Neural progenitor cell (in vitro differentiated cells): Measurements from ENCODE around the gene PDCD4. TPM values are rescaled to one million over a fixed set of nuclear protein-coding genes. Genes with fewer than 3 reads are reported as not detected.

Experiments
- DNase-seq: peaks from one replicate; pipeline ENCODE4 v3.0.0-alpha.2; 2016; ENCODE audit warnings: low spot score
- H2AFZ ChIP-seq: fragments of 200-600 bp; sonication (generic); replicated peaks from 2 replicates; pipeline ENCODE4 v1.6.1; 2016; ENCODE audit warnings: antibody characterized with exemption
- H3F3A ChIP-seq: fragments of 200-600 bp; sonication (generic); 2 replicates; pipeline ENCODE4 v1.6.1; 2016; ENCODE audit warnings: antibody characterized with exemption, low read depth
- H3K27ac ChIP-seq: fragments of 200-600 bp; sonication (generic); 2 replicates; pipeline ENCODE4 v1.5.1; 2016; ENCODE audit warnings: mild to moderate bottlenecking
- H3K27me3 ChIP-seq: fragments of 200-600 bp; sonication (generic); 2 replicates; pipeline ENCODE4 v1.6.1; 2016; ENCODE audit warnings: mild to moderate bottlenecking, moderate library complexity
- H3K36me3 ChIP-seq: fragments of 200-600 bp; sonication (generic); 2 replicates; pipeline ENCODE4 v1.5.1; 2016
- H3K4me1 ChIP-seq: fragments of 200-600 bp; sonication (generic); 2 replicates; pipeline ENCODE4 v1.6.1; 2016; ENCODE audit warnings: mixed run types
- H3K4me2 ChIP-seq: fragments of 200-600 bp; sonication (generic); 2 replicates; pipeline ENCODE4 v1.6.1; 2016
- H3K4me3 ChIP-seq: fragments of 200-600 bp; sonication (generic); 2 replicates; pipeline ENCODE4 v1.5.1; 2016
- H3K79me2 ChIP-seq: fragments of 200-600 bp; sonication (generic); 2 replicates; pipeline ENCODE4 v1.6.1; 2016; ENCODE audit warnings: low read depth
- H3K9ac ChIP-seq: fragments of 200-600 bp; sonication (generic); 2 replicates; pipeline ENCODE4 v1.6.1; 2016
- H3K9me3 ChIP-seq: fragments of 200-600 bp; sonication (generic); 2 replicates; pipeline ENCODE4 v1.5.1; 2016; ENCODE audit warnings: low read depth
- H4K20me1 ChIP-seq: fragments of 200-600 bp; sonication (generic); 2 replicates; pipeline ENCODE4 v1.6.1; 2016; ENCODE audit warnings: low read depth
- H3K27ac Mint-ChIP-seq: 3 replicates; pipeline ENCODE4 v1.8.0; 2021; ENCODE audit warnings: mixed read lengths
- H3K27me3 Mint-ChIP-seq: 2 replicates; pipeline ENCODE4 v1.8.0; 2022; ENCODE audit warnings: low read depth, mild to moderate bottlenecking, inconsistent platforms, moderate library complexity, mixed read lengths; ENCODE audit not compliant: insufficient read depth
- H3K36me3 Mint-ChIP-seq: 3 replicates; pipeline ENCODE4 v1.8.0; 2021; ENCODE audit warnings: mixed read lengths
- H3K4me1 Mint-ChIP-seq: 3 replicates; pipeline ENCODE4 v1.8.0; 2021; ENCODE audit warnings: mixed read lengths
- H3K4me3 Mint-ChIP-seq: 3 replicates; pipeline ENCODE4 v1.8.0; 2021; ENCODE audit warnings: mild to moderate bottlenecking, moderate library complexity, mixed read lengths
- H3K9me3 Mint-ChIP-seq: 3 replicates; pipeline ENCODE4 v1.8.0; 2020; ENCODE audit warnings: mixed read lengths
- CTCF ChIP-seq: fragments of 200-600 bp; sonication (generic); IDR thresholded peaks from 2 replicates; pipeline ENCODE4 v1.5.1; 2017; ENCODE audit warnings: antibody characterized with exemption, mild to moderate bottlenecking
- EZH2 ChIP-seq: fragments of 200-600 bp; sonication (generic); IDR thresholded peaks from 2 replicates; pipeline ENCODE4 v1.6.1; 2017; ENCODE audit warnings: antibody characterized with exemption, mild to moderate bottlenecking, moderate library complexity
- EZH2phosphoT487 ChIP-seq: fragments of 200-600 bp; sonication (generic); IDR thresholded peaks from 2 replicates; pipeline ENCODE4 v1.6.1; 2017; ENCODE audit warnings: antibody characterized with exemption
- total RNA-seq: library from RNA; depleted of rRNA; stranded (reverse); fragments of >200 nt; gene quantifications from 2 replicates; pipeline ENCODE4 v1.2.3, GENCODE V29; 2015; ENCODE audit warnings: low replicate concordance

Gene PDCD4
- total RNA-seq, 1 donor from 2014 or later = 106 TPM

- no peak overlapping the region for H3K27ac Mint-ChIP-seq
- H3F3A ChIP-seq = no peaks in the 10 kb centered on the region
- no peak for TF ChIP-seq EZH2phosphoT487
- TF ChIP-seq EZH2 = no peak
- no peak for TF ChIP-seq CTCF
- no peaks in the 10 kb centered on the region for H3K9me3 ChIP-seq
- no peak overlapping the region for H3K4me3 Mint-ChIP-seq
- no peak overlapping the region for H2AFZ ChIP-seq
- no peaks in the 10 kb centered on the region for H4K20me1 ChIP-seq
- no peak overlapping the region for H3K9ac ChIP-seq
- no peak overlapping the region for H3K4me2 ChIP-seq
- H3K79me2 ChIP-seq = no peaks in the 10 kb centered on the region
- no peak overlapping the region for H3K4me3 ChIP-seq
- H3K27ac ChIP-seq = no peak overlapping the region
- peaks cover 4% of the 10 kb centered on the region for H3K27me3 Mint-ChIP-seq
- DNase-seq = no peak
- H3K9me3 Mint-ChIP-seq = no peaks in the 10 kb centered on the region
- no peaks in the 10 kb centered on the region for H3K27me3 ChIP-seq
- H3K4me1 ChIP-seq = peaks cover 23% of the 10 kb centered on the region
- H3K4me1 Mint-ChIP-seq = peaks cover 50% of the 10 kb centered on the region
- no peaks in the 10 kb centered on the region for H3K36me3 ChIP-seq
- no peaks in the 10 kb centered on the region for H3K36me3 Mint-ChIP-seq
These were observed 31.4 kb upstream of the PDCD4 start for GRCh38 chr10:110840225-110840922.

GRCh38 chr10:110840923-110841428 lies 30.8 kb upstream of the PDCD4 start:
- no peak overlapping the region for H3K9ac ChIP-seq
- H3K9me3 Mint-ChIP-seq = no peaks in the 10 kb centered on the region
- H3K27me3 Mint-ChIP-seq = peaks cover 4% of the 10 kb centered on the region
- H3K79me2 ChIP-seq = no peaks in the 10 kb centered on the region
- H4K20me1 ChIP-seq = no peaks in the 10 kb centered on the region
- no peaks in the 10 kb centered on the region for H3K36me3 ChIP-seq
- no peak overlapping the region for H3K27ac Mint-ChIP-seq
- peaks cover 17% of the 10 kb centered on the region for H3K4me1 ChIP-seq
- no peak overlapping the region for H3K4me2 ChIP-seq
- H3K4me3 ChIP-seq = no peak overlapping the region
- H2AFZ ChIP-seq = no peak overlapping the region
- no peaks in the 10 kb centered on the region for H3K36me3 Mint-ChIP-seq
- H3K27ac ChIP-seq = no peak overlapping the region
- no peak overlapping the region for H3K4me3 Mint-ChIP-seq
- H3K4me1 Mint-ChIP-seq = peaks cover 44% of the 10 kb centered on the region
- no peaks in the 10 kb centered on the region for H3K9me3 ChIP-seq
- H3F3A ChIP-seq = no peaks in the 10 kb centered on the region
- no peaks in the 10 kb centered on the region for H3K27me3 ChIP-seq
- TF ChIP-seq EZH2phosphoT487 (no peak), CTCF (no peak)
- DNase-seq = no peak

GRCh38 chr10:110841767-110842267 lies 29.9 kb upstream of the PDCD4 start:
- Histone ChIP-seq H3K4me3 (no peak overlapping the region), H4K20me1 (no peaks in the 10 kb centered on the region), H3K27ac (no peak overlapping the region), H3K4me2 (no peak overlapping the region), H3K79me2 (no peaks in the 10 kb centered on the region), H3K4me1 (peaks cover 9% of the 10 kb centered on the region), H3K9ac (no peak overlapping the region), H3F3A (no peaks in the 10 kb centered on the region), H3K36me3 (no peaks in the 10 kb centered on the region), H3K9me3 (no peaks in the 10 kb centered on the region), H3K27me3 (no peaks in the 10 kb centered on the region), H2AFZ (no peak overlapping the region)
- Mint-ChIP-seq H3K27ac (no peak overlapping the region), H3K4me3 (no peak overlapping the region), H3K36me3 (no peaks in the 10 kb centered on the region), H3K9me3 (no peaks in the 10 kb centered on the region), H3K27me3 (peaks cover 2% of the 10 kb centered on the region), H3K4me1 (peaks cover 36% of the 10 kb centered on the region)
- TF ChIP-seq CTCF (no peak), EZH2phosphoT487 (no peak), EZH2 (no peak)
- no peak for DNase-seq
